NB4 (cell line): ENCODE data around the gene TSPAN11.

Source experiments
- DNase-seq: peaks from one replicate; pipeline ENCODE4 v3.0.0; 2010; ENCODE audit warnings: low read depth
- H3K4me3 ChIP-seq: one replicate; pipeline ENCODE4 v1.5.1; 2011; ENCODE audit warnings: mild to moderate bottlenecking, low read depth, low read length, moderate library complexity
- MYC ChIP-seq: IDR thresholded peaks from 2 replicates; pipeline ENCODE4 v1.6.1; 2011; ENCODE audit warnings: low read depth, low read length
- POLR2A ChIP-seq: IDR thresholded peaks from 2 replicates; pipeline ENCODE4 v1.6.1; 2011; ENCODE audit warnings: mild to moderate bottlenecking; ENCODE audit not compliant: insufficient read length; ENCODE audit errors: extremely low read depth
- TF ChIP-seq, protein P1 (sequence below): IDR thresholded peaks from one replicate; pipeline ENCODE4 v1.5.1; 2012; ENCODE audit warnings: low read depth, low read length
- TF ChIP-seq, protein P2 (sequence below): IDR thresholded peaks from 2 replicates; pipeline ENCODE4 v1.6.1; 2011; ENCODE audit warnings: low read depth, low read length

TSPAN11 gene

DNA sequence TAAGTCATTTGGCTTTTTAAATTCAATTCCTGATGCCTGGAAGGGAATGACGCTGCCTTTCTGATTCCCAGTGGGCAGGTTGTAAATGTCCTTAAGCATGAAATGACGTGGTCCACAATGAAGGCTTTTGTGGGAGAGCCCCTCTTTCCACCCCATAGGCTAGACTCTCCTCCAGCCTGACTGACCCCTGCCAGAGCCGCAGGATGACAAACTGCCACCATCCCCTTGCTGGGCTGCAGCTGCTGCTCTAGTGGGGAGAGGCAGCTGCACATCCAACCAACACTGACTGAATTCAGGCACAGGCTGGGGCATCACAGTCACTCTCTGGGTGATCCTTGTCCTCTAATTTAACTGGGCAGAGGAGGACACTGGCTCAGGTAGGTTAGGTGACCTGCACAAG, 6.3 kb downstream of the TSPAN11 start:
- TF ChIP-seq, protein P1, sequence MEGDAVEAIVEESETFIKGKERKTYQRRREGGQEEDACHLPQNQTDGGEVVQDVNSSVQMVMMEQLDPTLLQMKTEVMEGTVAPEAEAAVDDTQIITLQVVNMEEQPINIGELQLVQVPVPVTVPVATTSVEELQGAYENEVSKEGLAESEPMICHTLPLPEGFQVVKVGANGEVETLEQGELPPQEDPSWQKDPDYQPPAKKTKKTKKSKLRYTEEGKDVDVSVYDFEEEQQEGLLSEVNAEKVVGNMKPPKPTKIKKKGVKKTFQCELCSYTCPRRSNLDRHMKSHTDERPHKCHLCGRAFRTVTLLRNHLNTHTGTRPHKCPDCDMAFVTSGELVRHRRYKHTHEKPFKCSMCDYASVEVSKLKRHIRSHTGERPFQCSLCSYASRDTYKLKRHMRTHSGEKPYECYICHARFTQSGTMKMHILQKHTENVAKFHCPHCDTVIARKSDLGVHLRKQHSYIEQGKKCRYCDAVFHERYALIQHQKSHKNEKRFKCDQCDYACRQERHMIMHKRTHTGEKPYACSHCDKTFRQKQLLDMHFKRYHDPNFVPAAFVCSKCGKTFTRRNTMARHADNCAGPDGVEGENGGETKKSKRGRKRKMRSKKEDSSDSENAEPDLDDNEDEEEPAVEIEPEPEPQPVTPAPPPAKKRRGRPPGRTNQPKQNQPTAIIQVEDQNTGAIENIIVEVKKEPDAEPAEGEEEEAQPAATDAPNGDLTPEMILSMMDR: no peak
- TF ChIP-seq, protein P2, sequence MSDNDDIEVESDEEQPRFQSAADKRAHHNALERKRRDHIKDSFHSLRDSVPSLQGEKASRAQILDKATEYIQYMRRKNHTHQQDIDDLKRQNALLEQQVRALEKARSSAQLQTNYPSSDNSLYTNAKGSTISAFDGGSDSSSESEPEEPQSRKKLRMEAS: no peak
- TF ChIP-seq POLR2A: no peak
- no peak for TF ChIP-seq MYC
- no peak for DNase-seq
- H3K4me3 ChIP-seq: no peak overlapping the region

DNA sequence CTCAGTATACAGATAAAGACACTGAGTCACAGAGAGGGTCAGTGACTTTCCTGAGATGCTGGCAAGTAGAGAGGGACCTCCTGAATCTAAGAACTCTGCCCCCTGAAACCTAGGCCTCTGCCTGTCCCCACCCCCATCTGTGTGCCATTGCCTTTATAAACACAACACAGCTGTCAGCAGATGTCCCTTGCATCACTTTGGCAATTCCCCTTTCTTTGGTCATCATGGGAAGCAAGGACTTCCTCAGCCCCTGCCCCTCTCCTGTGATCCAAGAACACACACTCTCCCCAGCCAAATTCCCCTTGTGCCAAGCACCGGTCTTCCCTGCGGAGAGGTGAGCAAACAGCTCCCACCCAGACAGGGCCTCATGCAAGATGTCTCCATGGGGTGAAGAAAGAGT, 8.3 kb downstream of the TSPAN11 start:
- H3K4me3 ChIP-seq: no peak overlapping the region
- no peak for DNase-seq
- TF ChIP-seq, protein P1: no peak
- TF ChIP-seq POLR2A: no peak
- TF ChIP-seq, protein P2: no peak
- no peak for TF ChIP-seq MYC

DNA sequence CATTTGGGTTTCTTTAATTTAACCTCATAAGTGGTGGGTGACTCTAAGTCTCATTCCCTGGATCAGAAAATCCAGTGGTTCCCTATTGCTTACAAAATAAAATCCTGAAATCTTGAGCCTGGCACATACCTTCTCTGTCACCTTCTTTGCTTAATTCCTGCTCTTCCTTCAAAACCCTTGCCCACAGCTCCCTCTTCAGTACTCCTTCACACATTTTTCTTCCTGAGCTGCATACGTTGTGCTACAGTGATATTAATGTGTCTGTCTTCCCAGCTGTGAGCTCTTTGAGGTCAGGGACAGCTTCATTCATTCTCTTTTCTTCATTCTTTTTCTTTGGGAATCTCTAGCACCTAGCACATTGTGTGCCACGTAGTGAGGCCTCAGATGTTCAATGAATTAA, 9.5 kb downstream of the TSPAN11 start:
- H3K4me3 ChIP-seq: no peak overlapping the region
- no peak for DNase-seq

DNA sequence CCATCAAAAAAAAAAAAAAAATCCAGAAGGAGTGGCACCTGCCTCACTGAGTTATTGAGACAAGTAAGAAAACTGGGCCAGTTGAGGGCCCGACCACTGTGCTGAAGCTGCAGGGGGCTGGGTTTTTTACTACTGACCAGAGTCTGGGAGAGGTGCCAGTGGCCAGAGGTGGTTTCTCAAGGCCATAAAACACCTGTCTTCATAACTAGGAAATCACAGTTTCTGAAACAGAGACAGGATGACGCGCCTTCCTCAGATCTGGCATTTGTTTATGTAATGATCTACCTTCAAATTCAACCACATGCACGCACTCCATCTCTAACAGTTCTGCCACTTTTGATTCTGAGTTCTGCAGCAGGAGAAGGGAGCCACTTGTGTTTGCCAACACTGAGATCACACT, 12.7 kb downstream of the TSPAN11 start:
- DNase-seq: no peak
- TF ChIP-seq, protein P1: no peak
- TF ChIP-seq MYC (no peak), POLR2A (no peak)
- TF ChIP-seq, protein P2: no peak
- no peak overlapping the region for H3K4me3 ChIP-seq

More for the DNA sequence above, 9.5 kb downstream of the TSPAN11 start:
- no peak for TF ChIP-seq MYC

DNA sequence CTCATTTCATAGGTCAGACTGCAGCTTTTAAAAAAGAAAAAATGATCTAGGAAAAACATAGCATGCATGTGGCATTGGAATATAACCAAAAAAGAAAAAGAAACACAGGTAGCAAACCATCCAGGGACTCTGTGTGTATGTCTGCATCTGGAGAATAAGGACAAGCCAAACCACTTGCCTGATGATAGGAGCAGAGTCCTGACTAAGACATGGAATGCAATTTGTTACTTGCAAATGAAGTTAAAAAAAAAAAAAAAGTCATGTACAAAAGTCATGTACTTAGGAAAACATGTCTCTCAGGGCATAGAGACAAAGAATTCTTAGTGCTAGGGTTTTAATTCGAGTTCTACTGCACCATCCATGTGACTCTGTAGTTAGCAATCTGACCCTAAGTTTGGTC, 15.9 kb downstream of the TSPAN11 start:
- no peak overlapping the region for H3K4me3 ChIP-seq
- no peak for DNase-seq
- TF ChIP-seq, protein P1: no peak
- TF ChIP-seq MYC: no peak
- TF ChIP-seq, protein P2: no peak
- TF ChIP-seq POLR2A: no peak

DNA sequence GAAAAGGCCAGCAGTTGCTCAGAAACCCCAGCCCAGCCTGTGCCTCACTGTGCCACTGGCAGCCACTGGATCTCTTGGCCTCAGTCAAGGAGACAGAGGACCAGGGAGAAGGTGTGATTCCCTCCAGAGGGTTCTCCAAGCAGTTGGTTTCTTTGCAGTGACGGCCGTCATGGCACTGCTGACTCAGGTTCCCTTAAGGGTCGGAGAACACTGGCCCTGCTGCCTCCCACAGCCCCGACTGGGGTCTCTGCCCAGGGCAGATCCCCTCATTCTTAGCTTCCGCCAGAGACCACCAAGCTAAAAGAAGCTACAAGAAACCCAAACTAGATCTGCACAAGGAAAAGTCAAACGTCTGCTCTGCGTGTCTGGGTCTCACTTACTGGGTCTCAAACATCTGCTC, 16.4 kb downstream of the TSPAN11 start:
- TF ChIP-seq POLR2A (no peak), MYC (no peak)
- TF ChIP-seq, protein P1: no peak
- TF ChIP-seq, protein P2: no peak
- no peak for DNase-seq
- H3K4me3 ChIP-seq: no peak overlapping the region
